Stomach smooth muscle (tissue), 2 donors: ENCODE results near the gene R3HDM2.
"Not testable (repeated sequence)": the region's sequence is repeated elsewhere in the genome, so short reads cannot be mapped to it uniquely, and the experiment has no call there.

Experiments
- H3K27ac ChIP-seq: one replicate; pipeline ENCODE4 v1.7.0; 2013; ENCODE audit warnings: mild to moderate bottlenecking, low read length, inconsistent platforms
- H3K27me3 ChIP-seq, 2 donors: one replicate each; pipeline ENCODE4 v1.7.0; 2013; ENCODE audit warnings: low read length in 2 of 2; ENCODE audit not compliant: insufficient read depth in 2 of 2, control insufficient read depth in 1 of 2
- H3K36me3 ChIP-seq, 2 donors: one replicate each; pipeline ENCODE4 v1.7.0; 2013; ENCODE audit warnings: low read length in 2 of 2; ENCODE audit not compliant: control insufficient read depth in 2 of 2, insufficient read depth in 2 of 2
- H3K4me1 ChIP-seq: one replicate; pipeline ENCODE4 v1.7.0; 2013; ENCODE audit warnings: low read length; ENCODE audit not compliant: control insufficient read depth, insufficient read depth
- H3K4me3 ChIP-seq, 2 donors: one replicate each; pipeline ENCODE4 v1.7.0; 2013; ENCODE audit warnings: low read length in 2 of 2
- H3K9ac ChIP-seq, 2 donors: one replicate each; pipeline ENCODE4 v1.7.0; 2013; ENCODE audit warnings: low read length in 2 of 2, mild to moderate bottlenecking in 1 of 2
- H3K9me3 ChIP-seq, 2 donors: one replicate each; pipeline ENCODE4 v1.7.0; 2013; ENCODE audit warnings: low read length in 2 of 2; ENCODE audit not compliant: control insufficient read depth in 2 of 2
- donor health status: healthy.
- donor health status: Pancreatic carcinoma.

R3HDM2 gene

DNA sequence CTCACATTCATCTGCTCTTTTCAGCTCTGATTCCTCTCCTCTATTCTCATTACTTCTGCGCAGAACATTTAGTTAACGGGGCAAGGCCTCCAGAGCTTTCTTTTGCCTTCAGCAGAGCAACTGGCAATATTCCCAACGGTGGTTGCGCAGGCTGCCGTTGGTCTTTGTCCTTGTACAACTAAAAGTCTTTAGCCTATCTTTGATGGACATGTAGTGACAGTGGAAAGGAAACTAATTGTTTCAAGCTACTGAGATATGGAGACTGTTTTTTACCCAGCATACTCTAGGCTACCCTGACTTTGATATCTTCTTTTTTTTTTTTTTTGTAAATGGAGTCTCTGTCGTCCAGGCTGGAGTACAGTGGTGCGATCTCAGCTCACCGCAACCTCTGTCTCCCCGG, 12.6 kb downstream of the R3HDM2 start:
- no peak overlapping the region for H3K4me3 ChIP-seq
- no peaks in the 10 kb centered on the region for H3K4me1 ChIP-seq
- no peak overlapping the region for H3K27ac ChIP-seq
- peaks cover 0 to 6% of the 10 kb centered on the region in 2 donors for H3K36me3 ChIP-seq
- H3K9me3 ChIP-seq: no peaks in the 10 kb centered on the region
- H3K27me3 ChIP-seq: no peaks in the 10 kb centered on the region
- no peak overlapping the region for H3K9ac ChIP-seq

DNA sequence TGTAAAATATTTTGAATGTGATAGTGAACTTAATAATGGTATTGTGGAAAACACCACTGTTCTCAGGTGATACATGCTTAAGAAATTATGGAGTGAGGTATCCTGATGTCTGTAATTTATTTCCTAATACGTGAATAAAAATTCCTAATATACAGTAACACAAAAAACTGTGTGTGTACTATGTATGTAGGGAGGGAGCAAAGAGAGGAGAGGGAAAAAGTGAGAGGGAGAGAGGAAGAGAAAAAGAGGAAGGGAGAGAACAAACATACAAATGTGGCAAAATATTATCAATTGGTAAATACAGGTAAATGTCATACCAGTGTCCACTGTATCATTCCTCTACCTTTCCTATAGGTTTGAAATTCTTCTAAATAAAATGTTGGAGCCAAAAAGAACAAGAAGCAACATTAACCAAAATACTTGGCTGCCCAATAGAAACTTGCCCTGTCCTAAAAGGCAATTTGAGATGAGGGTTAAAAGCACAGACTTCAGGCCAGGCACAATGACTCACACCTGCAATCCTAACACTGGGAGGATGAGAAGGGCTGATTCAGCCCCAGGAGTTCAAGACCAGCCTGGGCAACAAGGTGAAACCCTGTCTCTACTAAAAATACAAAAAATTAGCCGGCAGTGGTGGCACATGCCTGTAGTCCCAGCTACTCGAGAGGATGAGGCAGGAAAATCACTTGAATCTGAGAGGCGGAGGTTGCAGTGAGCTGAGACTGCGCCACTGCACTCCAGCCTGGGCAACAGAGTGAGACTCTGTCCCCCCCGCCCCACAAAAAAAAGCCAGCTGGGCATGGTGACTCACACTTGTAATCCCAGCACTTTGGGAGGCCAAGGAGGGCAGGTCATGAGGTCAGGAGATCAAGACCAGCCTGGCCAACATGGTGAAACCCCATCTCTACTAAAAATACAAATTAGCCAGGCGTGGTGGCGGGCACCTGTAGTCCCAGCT, 14.5 kb downstream of the R3HDM2 start:
- Histone ChIP-seq H3K9me3 (no peaks in the 10 kb centered on the region), H3K36me3 (no peaks in the 10 kb centered on the region), H3K27ac (no peak overlapping the region), H3K27me3 (no peaks in the 10 kb centered on the region), H3K4me1 (no peaks in the 10 kb centered on the region), H3K9ac (no peak overlapping the region), H3K4me3 (no peak overlapping the region)

DNA sequence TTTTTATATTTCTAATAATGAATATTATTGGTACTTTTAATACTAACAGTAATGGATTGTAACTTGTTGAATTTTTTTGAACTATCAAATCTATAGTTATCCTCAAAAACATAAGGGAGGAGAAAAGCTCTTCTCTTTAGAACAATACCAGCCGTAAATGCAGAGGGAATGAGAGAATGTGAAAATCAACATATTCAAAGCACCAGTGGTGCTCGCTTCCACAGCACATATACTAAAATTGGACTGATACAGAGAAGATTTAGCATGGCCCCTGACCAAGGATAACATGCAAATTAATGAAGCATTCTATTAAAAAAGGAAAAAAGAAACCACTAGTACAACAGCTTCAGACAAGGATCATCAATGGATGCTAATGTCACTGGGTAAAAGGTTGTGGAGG, 15.8 kb downstream of the R3HDM2 start:
- no peaks in the 10 kb centered on the region for H3K9me3 ChIP-seq
- H3K4me3 ChIP-seq: no peak overlapping the region
- peak overlapping the region in 1 of 2 donors; percentile 5 for H3K9ac ChIP-seq
- no peaks in the 10 kb centered on the region for H3K4me1 ChIP-seq
- H3K36me3 ChIP-seq: no peaks in the 10 kb centered on the region
- no peak overlapping the region for H3K27ac ChIP-seq
- H3K27me3 ChIP-seq: no peaks in the 10 kb centered on the region

DNA sequence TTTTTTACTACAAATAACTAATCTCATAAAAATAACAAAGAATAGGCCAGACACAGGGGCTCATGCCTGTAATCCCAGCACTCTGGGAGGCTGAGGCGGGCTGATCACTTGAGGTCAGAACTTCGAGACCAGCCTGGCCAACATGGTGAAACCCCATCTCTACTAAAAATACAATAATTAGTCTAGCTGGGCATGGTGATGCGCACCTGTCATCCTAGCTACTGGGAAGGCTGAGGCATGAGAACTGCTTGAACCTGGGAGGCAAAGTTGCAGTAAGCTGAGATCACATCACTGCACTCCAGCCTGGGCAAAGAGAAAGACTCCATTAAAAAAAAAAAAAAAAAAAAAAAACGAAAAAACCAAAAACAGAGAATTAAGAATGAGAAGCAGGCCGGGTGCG, 16.7 kb downstream of the R3HDM2 start:
- not testable (repeated sequence) for H3K4me3 ChIP-seq, H3K27me3 ChIP-seq, H3K27ac ChIP-seq, H3K4me1 ChIP-seq, H3K9me3 ChIP-seq, H3K36me3 ChIP-seq, H3K9ac ChIP-seq

DNA sequence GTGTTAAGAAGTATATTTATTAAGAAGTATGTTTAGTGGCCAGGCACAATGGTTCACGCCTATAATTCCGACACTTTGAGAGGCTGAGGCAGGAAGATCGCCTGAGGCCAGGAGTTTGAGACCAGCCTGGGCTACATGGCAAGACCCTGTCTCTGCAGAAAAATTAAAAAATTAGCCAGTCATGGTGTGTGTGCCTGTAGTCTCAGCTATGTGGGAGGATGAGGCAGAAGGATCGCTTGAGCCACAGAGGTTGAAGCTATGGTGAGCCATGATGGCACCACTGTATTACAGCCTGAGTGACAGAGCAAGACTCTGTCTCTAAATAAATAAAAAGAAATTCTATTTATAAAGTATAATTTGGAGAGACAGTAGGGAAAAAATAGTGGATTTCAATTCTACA, 20.3 kb downstream of the R3HDM2 start:
- no peak overlapping the region for H3K9ac ChIP-seq
- H3K36me3 ChIP-seq: no peaks in the 10 kb centered on the region
- H3K4me1 ChIP-seq: no peaks in the 10 kb centered on the region
- H3K27me3 ChIP-seq: no peaks in the 10 kb centered on the region
- H3K9me3 ChIP-seq: no peaks in the 10 kb centered on the region
- H3K4me3 ChIP-seq: no peak overlapping the region
- no peak overlapping the region for H3K27ac ChIP-seq

DNA sequence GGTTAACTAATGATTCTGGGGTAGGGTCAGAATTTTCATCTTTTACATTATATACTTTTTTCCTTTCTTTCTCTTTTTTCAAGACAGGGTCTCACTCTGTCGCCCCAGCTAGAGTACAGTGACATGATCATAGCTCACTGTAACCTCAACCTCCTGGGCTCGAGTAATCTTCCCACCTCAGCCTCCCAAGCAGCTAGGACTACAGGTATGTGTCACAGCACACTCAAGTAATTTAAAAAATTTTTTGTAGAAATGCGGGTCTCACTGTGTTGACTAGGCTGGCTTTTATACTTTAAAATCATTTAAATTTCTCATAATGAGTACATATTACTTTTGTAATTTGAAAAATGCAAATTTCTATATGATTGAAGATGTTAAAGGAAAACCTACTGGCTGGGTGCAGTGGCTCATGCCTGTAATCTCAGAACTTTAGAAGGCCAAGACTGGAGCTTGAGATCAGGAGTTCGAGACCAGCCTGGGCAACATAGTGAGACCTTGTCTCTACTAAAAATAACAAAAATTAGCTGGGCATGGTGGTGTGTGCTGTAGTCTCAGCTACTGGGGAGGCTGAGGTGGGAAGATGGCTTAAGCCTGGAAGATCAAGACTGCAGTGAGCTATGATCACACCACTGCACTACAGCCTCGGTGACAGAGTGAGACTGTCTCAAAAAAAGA, 25.7 kb downstream of the R3HDM2 start:
- H3K4me3 ChIP-seq: no peak overlapping the region
- H3K9ac ChIP-seq: no peak overlapping the region
- no peaks in the 10 kb centered on the region for H3K27me3 ChIP-seq

DNA sequence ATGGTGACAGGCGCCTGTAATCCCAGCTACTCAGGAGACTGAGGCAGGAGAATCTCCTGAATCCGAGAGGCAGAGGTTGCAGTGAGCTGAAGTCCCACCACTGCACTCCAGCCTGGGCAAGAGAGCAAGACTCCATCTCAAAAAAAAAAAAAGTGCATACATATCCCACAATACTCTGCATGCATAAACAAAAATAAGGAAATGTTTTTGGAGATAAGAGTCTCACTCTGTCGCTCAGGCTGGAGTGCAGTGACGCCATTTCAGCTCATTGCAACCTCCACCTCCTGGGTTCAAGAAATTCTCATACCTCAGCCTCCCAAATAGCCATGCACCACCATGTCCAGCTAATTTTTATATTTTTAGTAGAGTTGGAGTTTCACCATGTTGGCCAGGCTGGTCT, 28.7 kb downstream of the R3HDM2 start:
- not testable (repeated sequence) for H3K4me1 ChIP-seq

More for the DNA sequence above, 25.7 kb downstream of the R3HDM2 start:
- Histone ChIP-seq H3K36me3 (no peaks in the 10 kb centered on the region), H3K4me1 (peaks cover 7% of the 10 kb centered on the region), H3K27ac (no peak overlapping the region), H3K9me3 (no peaks in the 10 kb centered on the region)

DNA sequence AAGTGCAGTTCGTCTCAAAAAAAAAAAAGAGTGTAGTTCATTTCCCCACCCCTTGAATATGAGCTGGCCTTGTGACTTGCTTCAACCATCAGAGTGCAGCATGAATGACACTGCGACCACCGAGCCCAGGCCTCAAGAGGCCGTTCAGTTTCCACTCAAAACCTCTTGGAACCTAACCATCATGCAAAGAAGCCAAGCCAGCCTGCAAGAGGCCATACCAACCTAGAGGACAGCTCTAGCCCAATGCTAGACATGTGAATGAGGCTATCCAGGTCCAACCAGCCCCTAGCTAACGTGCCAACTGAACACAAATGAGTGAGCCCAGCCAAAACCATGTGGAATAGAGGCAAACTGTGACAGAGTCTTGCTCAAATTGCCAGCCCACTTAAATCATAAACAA, 29.7 kb downstream of the R3HDM2 start:
- no peaks in the 10 kb centered on the region for H3K9me3 ChIP-seq
- H3K4me1 ChIP-seq: peaks cover 7% of the 10 kb centered on the region
- H3K9ac ChIP-seq: no peak overlapping the region
- H3K27me3 ChIP-seq: no peaks in the 10 kb centered on the region
- H3K27ac ChIP-seq: no peak overlapping the region
- H3K4me3 ChIP-seq: no peak overlapping the region
- H3K36me3 ChIP-seq: no peaks in the 10 kb centered on the region

More for the DNA sequence above, 28.7 kb downstream of the R3HDM2 start:
- H3K27me3 ChIP-seq, H3K9ac ChIP-seq, H3K36me3 ChIP-seq, H3K27ac ChIP-seq, H3K9me3 ChIP-seq, H3K4me3 ChIP-seq: not testable (repeated sequence)

DNA sequence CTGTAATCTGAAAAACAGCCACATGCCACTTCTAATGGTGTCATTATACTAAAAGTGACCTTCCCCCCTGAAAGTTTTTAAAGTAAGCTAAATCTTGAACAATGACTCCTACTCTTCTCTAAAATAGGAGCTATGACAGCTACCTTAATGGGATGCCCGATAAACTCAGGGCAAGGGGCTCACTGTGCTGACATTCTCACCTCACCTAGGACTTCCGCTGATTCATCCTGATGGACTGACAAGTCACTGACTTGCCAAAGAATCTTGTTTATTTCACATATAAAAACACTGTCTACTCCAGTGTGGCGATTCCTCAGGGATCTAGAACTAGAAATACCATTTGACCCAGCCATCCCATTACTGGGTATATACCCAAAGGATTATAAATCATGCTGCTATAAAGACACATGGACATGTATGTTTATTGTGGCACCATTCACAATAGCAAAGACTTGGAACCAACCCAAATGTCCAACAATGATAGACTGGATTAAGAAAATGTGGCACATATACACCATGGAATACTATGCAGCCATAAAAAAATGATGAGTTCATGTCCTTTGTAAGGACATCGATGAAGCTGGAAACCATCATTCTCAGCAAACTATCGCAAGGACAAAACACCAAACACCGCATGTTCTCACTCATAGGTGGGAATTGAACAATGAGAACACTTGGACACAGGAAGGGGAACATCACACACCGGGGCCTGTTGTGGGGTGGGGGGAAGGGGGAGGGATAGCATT, 31.0 kb downstream of the R3HDM2 start:
- not testable (repeated sequence) for H3K4me3 ChIP-seq, H3K9me3 ChIP-seq, H3K9ac ChIP-seq, H3K36me3 ChIP-seq, H3K4me1 ChIP-seq, H3K27me3 ChIP-seq, H3K27ac ChIP-seq

DNA sequence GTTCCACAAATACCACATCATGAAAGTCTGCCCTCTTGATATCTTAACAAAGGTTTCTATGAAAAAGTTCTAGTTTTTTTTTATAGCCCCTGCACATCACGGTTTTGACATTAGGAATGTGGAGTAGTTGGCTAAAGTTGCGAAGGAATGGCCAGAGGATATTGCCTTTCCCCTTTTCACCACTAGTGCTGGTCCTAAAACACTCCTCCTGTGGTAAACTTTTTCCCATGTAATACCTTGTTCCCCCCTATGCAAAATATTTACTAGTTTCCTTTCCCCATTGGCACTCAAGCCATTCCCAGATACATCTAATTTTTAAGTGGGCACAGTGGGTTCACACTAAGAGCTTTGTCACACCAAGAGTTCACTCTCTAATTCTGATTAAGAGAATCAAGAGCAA, 33.4 kb downstream of the R3HDM2 start:
- no peak overlapping the region for H3K27ac ChIP-seq
- H3K36me3 ChIP-seq: peaks cover 0 to 3% of the 10 kb centered on the region in 2 donors
- H3K9me3 ChIP-seq: no peaks in the 10 kb centered on the region
- peaks cover 7% of the 10 kb centered on the region for H3K4me1 ChIP-seq
- no peak overlapping the region for H3K9ac ChIP-seq
- H3K4me3 ChIP-seq: no peak overlapping the region
- no peaks in the 10 kb centered on the region for H3K27me3 ChIP-seq
